Measurements from ENCODE around the gene PXN. TPM values are rescaled to one million over a fixed set of nuclear protein-coding genes. Genes with fewer than 3 reads are reported as not detected.

The PXN gene
- total and polyA plus RNA-seq, 2 experiments from 2014 or later, result 38.4 to 76.0 TPM

DNA sequence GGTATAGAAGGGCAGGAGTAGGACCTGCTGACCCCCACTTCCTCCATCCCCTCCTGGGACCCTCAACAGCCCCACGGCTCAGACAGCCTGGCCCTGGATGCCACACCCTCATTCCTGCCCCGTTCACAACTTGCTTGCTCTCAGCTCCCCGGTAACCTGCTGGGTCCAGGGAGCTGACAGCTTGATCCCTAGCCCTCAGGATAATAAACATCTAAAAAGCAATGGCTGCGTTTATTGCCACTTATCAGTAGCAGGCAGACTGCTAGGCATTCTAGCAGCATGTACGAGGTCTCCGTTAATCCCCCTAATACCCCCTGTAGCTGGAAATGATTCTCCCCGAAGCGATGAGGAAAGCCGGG, 40.4 kb downstream of the PXN start:
- Histone ChIP-seq H4K20me1 (replicated peaks; ENCODE audit: insufficient read depth) (peaks cover 2% of the 10 kb centered on the region; the same call in 1 of the 2 replicates), H3K4me2 (no peak overlapping the region), H3K27me3 (ENCODE audit: insufficient read depth) (no peaks in the 10 kb centered on the region), H3K4me1 (ENCODE audit: insufficient read depth) (peaks cover 28% of the 10 kb centered on the region), H3K4me3 (no peak overlapping the region), H3K79me2 (replicated peaks; ENCODE audit: insufficient read depth) (peaks cover 22% of the 10 kb centered on the region), H3K27ac (ENCODE audit: low read depth) (no peak overlapping the region), H3K36me3 (ENCODE audit: insufficient read depth) (no peaks in the 10 kb centered on the region; the same call in 1 of the 2 replicates), H2AFZ (no peak overlapping the region), H3K9me2 (ENCODE audit: insufficient read depth) (no peaks in the 10 kb centered on the region), H3F3A (replicated peaks; ENCODE audit: low read depth) (peaks cover 16% of the 10 kb centered on the region)
- Mint-ChIP-seq H3K4me1 (peaks cover 49% of the 10 kb centered on the region), H3K9me3 (no peaks in the 10 kb centered on the region), H3K4me3 (peak overlapping the region; percentile 13; the same call in 1 of the 3 replicates), H3K27me3 (ENCODE audit: insufficient read depth, low read depth, poor library complexity) (peaks cover 33% of the 10 kb centered on the region), H3K36me3 (ENCODE audit: low read depth) (peaks cover 39% of the 10 kb centered on the region), H3K27ac (peak overlapping the region; percentile 82)
- TF ChIP-seq, protein P1, sequence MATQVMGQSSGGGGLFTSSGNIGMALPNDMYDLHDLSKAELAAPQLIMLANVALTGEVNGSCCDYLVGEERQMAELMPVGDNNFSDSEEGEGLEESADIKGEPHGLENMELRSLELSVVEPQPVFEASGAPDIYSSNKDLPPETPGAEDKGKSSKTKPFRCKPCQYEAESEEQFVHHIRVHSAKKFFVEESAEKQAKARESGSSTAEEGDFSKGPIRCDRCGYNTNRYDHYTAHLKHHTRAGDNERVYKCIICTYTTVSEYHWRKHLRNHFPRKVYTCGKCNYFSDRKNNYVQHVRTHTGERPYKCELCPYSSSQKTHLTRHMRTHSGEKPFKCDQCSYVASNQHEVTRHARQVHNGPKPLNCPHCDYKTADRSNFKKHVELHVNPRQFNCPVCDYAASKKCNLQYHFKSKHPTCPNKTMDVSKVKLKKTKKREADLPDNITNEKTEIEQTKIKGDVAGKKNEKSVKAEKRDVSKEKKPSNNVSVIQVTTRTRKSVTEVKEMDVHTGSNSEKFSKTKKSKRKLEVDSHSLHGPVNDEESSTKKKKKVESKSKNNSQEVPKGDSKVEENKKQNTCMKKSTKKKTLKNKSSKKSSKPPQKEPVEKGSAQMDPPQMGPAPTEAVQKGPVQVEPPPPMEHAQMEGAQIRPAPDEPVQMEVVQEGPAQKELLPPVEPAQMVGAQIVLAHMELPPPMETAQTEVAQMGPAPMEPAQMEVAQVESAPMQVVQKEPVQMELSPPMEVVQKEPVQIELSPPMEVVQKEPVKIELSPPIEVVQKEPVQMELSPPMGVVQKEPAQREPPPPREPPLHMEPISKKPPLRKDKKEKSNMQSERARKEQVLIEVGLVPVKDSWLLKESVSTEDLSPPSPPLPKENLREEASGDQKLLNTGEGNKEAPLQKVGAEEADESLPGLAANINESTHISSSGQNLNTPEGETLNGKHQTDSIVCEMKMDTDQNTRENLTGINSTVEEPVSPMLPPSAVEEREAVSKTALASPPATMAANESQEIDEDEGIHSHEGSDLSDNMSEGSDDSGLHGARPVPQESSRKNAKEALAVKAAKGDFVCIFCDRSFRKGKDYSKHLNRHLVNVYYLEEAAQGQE (IDR thresholded peaks at IDR 0.05; ENCODE audit: unreplicated experiment), result no peak
- TF ChIP-seq POLR2AphosphoS5 (IDR thresholded peaks at IDR 0.05; ENCODE audit: low read depth), result no peak
- no peak for TF ChIP-seq EZH2 (IDR thresholded peaks at IDR 0.05; ENCODE audit: low read depth, unreplicated experiment)
- no peak for TF ChIP-seq ETS1 (IDR thresholded peaks at IDR 0.05)
- no peak for TF ChIP-seq EZH2phosphoT487 (IDR thresholded peaks at IDR 0.05; ENCODE audit: unreplicated experiment)
- no peak for TF ChIP-seq NANOG (IDR thresholded peaks at IDR 0.05; ENCODE audit: borderline replicate concordance)
- TF ChIP-seq CREB1 (CRISPR knock-in tag; IDR thresholded peaks at IDR 0.05; ENCODE audit: low read depth), result no peak
- no peak for TF ChIP-seq ZNF114 (CRISPR knock-in tag; IDR thresholded peaks at IDR 0.05)
- TF ChIP-seq, protein P2, sequence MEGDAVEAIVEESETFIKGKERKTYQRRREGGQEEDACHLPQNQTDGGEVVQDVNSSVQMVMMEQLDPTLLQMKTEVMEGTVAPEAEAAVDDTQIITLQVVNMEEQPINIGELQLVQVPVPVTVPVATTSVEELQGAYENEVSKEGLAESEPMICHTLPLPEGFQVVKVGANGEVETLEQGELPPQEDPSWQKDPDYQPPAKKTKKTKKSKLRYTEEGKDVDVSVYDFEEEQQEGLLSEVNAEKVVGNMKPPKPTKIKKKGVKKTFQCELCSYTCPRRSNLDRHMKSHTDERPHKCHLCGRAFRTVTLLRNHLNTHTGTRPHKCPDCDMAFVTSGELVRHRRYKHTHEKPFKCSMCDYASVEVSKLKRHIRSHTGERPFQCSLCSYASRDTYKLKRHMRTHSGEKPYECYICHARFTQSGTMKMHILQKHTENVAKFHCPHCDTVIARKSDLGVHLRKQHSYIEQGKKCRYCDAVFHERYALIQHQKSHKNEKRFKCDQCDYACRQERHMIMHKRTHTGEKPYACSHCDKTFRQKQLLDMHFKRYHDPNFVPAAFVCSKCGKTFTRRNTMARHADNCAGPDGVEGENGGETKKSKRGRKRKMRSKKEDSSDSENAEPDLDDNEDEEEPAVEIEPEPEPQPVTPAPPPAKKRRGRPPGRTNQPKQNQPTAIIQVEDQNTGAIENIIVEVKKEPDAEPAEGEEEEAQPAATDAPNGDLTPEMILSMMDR (conservative IDR thresholded peaks at IDR 0.05; ENCODE audit: low read depth in 2 of 2), result no peak
- TF ChIP-seq STAT1 (IDR thresholded peaks at IDR 0.05; ENCODE audit: unreplicated experiment), result no peak
- no peak for TF ChIP-seq ZNF331 (CRISPR knock-in tag; IDR thresholded peaks at IDR 0.05; ENCODE audit: low read depth)
- TF ChIP-seq JUNB (IDR thresholded peaks at IDR 0.05; ENCODE audit: unreplicated experiment), result no peak
- TF ChIP-seq, protein P3, sequence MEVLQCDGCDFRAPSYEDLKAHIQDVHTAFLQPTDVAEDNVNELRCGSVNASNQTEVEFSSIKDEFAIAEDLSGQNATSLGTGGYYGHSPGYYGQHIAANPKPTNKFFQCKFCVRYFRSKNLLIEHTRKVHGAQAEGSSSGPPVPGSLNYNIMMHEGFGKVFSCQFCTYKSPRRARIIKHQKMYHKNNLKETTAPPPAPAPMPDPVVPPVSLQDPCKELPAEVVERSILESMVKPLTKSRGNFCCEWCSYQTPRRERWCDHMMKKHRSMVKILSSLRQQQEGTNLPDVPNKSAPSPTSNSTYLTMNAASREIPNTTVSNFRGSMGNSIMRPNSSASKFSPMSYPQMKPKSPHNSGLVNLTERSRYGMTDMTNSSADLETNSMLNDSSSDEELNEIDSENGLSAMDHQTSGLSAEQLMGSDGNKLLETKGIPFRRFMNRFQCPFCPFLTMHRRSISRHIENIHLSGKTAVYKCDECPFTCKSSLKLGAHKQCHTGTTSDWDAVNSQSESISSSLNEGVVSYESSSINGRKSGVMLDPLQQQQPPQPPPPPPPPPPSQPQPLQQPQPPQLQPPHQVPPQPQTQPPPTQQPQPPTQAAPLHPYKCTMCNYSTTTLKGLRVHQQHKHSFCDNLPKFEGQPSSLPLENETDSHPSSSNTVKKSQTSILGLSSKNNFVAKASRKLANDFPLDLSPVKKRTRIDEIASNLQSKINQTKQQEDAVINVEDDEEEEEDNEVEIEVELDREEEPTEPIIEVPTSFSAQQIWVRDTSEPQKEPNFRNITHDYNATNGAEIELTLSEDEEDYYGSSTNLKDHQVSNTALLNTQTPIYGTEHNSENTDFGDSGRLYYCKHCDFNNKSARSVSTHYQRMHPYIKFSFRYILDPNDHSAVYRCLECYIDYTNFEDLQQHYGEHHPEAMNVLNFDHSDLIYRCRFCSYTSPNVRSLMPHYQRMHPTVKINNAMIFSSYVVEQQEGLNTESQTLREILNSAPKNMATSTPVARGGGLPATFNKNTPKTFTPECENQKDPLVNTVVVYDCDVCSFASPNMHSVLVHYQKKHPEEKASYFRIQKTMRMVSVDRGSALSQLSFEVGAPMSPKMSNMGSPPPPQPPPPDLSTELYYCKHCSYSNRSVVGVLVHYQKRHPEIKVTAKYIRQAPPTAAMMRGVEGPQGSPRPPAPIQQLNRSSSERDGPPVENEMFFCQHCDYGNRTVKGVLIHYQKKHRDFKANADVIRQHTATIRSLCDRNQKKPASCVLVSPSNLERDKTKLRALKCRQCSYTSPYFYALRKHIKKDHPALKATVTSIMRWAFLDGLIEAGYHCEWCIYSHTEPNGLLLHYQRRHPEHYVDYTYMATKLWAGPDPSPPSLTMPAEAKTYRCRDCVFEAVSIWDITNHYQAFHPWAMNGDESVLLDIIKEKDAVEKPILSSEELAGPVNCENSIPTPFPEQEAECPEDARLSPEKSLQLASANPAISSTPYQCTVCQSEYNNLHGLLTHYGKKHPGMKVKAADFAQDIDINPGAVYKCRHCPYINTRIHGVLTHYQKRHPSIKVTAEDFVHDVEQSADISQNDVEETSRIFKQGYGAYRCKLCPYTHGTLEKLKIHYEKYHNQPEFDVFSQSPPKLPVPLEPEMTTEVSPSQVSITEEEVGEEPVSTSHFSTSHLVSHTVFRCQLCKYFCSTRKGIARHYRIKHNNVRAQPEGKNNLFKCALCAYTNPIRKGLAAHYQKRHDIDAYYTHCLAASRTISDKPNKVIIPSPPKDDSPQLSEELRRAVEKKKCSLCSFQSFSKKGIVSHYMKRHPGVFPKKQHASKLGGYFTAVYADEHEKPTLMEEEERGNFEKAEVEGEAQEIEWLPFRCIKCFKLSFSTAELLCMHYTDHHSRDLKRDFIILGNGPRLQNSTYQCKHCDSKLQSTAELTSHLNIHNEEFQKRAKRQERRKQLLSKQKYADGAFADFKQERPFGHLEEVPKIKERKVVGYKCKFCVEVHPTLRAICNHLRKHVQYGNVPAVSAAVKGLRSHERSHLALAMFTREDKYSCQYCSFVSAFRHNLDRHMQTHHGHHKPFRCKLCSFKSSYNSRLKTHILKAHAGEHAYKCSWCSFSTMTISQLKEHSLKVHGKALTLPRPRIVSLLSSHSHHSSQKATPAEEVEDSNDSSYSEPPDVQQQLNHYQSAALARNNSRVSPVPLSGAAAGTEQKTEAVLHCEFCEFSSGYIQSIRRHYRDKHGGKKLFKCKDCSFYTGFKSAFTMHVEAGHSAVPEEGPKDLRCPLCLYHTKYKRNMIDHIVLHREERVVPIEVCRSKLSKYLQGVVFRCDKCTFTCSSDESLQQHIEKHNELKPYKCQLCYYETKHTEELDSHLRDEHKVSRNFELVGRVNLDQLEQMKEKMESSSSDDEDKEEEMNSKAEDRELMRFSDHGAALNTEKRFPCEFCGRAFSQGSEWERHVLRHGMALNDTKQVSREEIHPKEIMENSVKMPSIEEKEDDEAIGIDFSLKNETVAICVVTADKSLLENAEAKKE (CRISPR knock-in tag; IDR thresholded peaks at IDR 0.05), result no peak
- DNase-seq (ENCODE audit: low spot score) (no peak), ATAC-seq (no peak)

Data from GM23338 (cell line).